Common myeloid progenitor, CD34-positive (primary cell): ENCODE measurements around the gene MFAP5.
"Not testable (repeated sequence)": the region's sequence is repeated elsewhere in the genome, so short reads cannot be mapped to it uniquely, and the experiment has no call there.

ENCODE experiments used
- CTCF ChIA-PET: fragments of 350-600 bp; sonication (Branson Sonifier 250); formaldehyde crosslinking; loops from one replicate; lab custom pipeline; 2021; ENCODE audit warnings: antibody characterized with exemption; lab: Charles Lee
- POLR2A ChIA-PET: fragments of 350-600 bp; sonication (Branson Sonifier 250); formaldehyde crosslinking; loops from one replicate; lab custom pipeline; 2021; ENCODE audit warnings: antibody characterized with exemption; lab: Charles Lee
- DNase-seq, 3 donors: peaks; one replicate each; pipeline versions ENCODE4 v3.0.0 to v3.0.0-alpha.2; 2013
- H3K27ac ChIP-seq, 2 experiments: 1 replicate in 1 of 2; 2 replicates in 1 of 2; pipeline ENCODE4 v1.7.0; 2013; ENCODE audit warnings: inconsistent platforms in 2 of 2, low read length in 2 of 2, mild to moderate bottlenecking in 2 of 2, low read depth in 1 of 2, moderate library complexity in 1 of 2; ENCODE audit not compliant: severe bottlenecking in 2 of 2, insufficient read depth in 1 of 2, poor library complexity in 1 of 2
- H3K27me3 ChIP-seq, 5 experiments: replicated peaks in 2 of 5; 1 replicate in 3 of 5; 2 replicates in 2 of 5; pipeline versions ENCODE4 v1.6.1 to v1.7.0; 2013; ENCODE audit warnings: low read length in 4 of 5, mild to moderate bottlenecking in 2 of 5, moderate library complexity in 2 of 5, inconsistent platforms in 1 of 5; ENCODE audit not compliant: insufficient read depth in 5 of 5, control insufficient read depth in 4 of 5
- H3K36me3 ChIP-seq, 4 experiments: 1 replicate in 2 of 4; 2 replicates in 2 of 4; pipeline versions ENCODE4 v1.6.1 to v1.7.0; 2013; ENCODE audit warnings: low read length in 3 of 4, control low read depth in 1 of 4, mild to moderate bottlenecking in 1 of 4; ENCODE audit not compliant: control insufficient read depth in 4 of 4, insufficient read depth in 4 of 4
- H3K4me1 ChIP-seq, 4 experiments: 1 replicate in 3 of 4; 2 replicates in 1 of 4; pipeline versions ENCODE4 v1.6.1 to v1.7.1; 2013; ENCODE audit warnings: low read length in 3 of 4, mild to moderate bottlenecking in 3 of 4, control low read depth in 1 of 4, inconsistent platforms in 1 of 4, moderate library complexity in 1 of 4; ENCODE audit not compliant: control insufficient read depth in 4 of 4, insufficient read depth in 4 of 4; ENCODE audit errors: control extremely low read depth in 1 of 4
- H3K4me3 ChIP-seq, 7 experiments: 1 replicate in 4 of 7; 2 replicates in 3 of 7; pipeline versions ENCODE4 v1.5.1 to v1.7.0; 2013; ENCODE audit warnings: mild to moderate bottlenecking in 7 of 7, low read length in 6 of 7, moderate library complexity in 6 of 7, inconsistent platforms in 2 of 7, low read depth in 2 of 7, control low read depth in 1 of 7; ENCODE audit not compliant: insufficient read depth in 4 of 7, control insufficient read depth in 1 of 7; ENCODE audit errors: extremely low read depth in 1 of 7
- H3K9me3 ChIP-seq, 5 experiments: 1 replicate in 4 of 5; 2 replicates in 1 of 5; pipeline versions ENCODE4 v1.6.1 to v1.7.1; 2013; ENCODE audit warnings: low read length in 4 of 5, mild to moderate bottlenecking in 2 of 5, inconsistent platforms in 1 of 5, low read depth in 1 of 5, moderate library complexity in 1 of 5; ENCODE audit not compliant: control insufficient read depth in 4 of 5, insufficient read depth in 2 of 5; ENCODE audit errors: control extremely low read depth in 1 of 5
- WGBS: methylation state at CpG from one replicate; pipeline ENCODE4 v1.1.5; 2013; ENCODE audit not compliant: insufficient coverage; 5-methylcytosine and 5-hydroxymethylcytosine counted together

Gene MFAP5

GRCh38 chr12:8636007-8636346 lies 26.6 kb downstream of the MFAP5 start:
- H3K27ac ChIP-seq, POLR2A ChIA-PET, H3K4me3 ChIP-seq, DNase-seq, H3K9me3 ChIP-seq, H3K36me3 ChIP-seq, H3K4me1 ChIP-seq, CTCF ChIA-PET, H3K27me3 ChIP-seq: not testable (repeated sequence)
- WGBS: no CpG with 5 or more reads among the region's 8 CpGs

GRCh38 chr12:8635342-8636006 lies 27.2 kb downstream of the MFAP5 start:
- POLR2A ChIA-PET, H3K4me3 ChIP-seq, CTCF ChIA-PET, DNase-seq, H3K27ac ChIP-seq, H3K9me3 ChIP-seq, H3K36me3 ChIP-seq, H3K27me3 ChIP-seq, H3K4me1 ChIP-seq: not testable (repeated sequence)
- 100% methylated on average over 1 of the region's 9 CpGs for WGBS

GRCh38 chr12:8630131-8630530 lies 32.5 kb downstream of the MFAP5 start:
- H3K36me3 ChIP-seq: no peaks in the 10 kb centered on the region
- no peaks in the 10 kb centered on the region for H3K27me3 ChIP-seq
- ChIA-PET POLR2A (no interaction called here), CTCF (interaction anchor here (3.1 kb wide), 1 partner anchor 15 kb away, joined by 7 read pairs; no protein-coding TSS in a partner anchor)
- H3K9me3 ChIP-seq: no peaks in the 10 kb centered on the region
- no peak overlapping the region for H3K27ac ChIP-seq
- 100% methylated on average over 1 of the region's 4 CpGs for WGBS
- no peaks in the 10 kb centered on the region for H3K4me1 ChIP-seq
- DNase-seq: no peak
- H3K4me3 ChIP-seq: no peak overlapping the region

- CTCF ChIA-PET: interaction anchor here (3.1 kb wide), 1 partner anchor 15 kb away, joined by 7 read pairs; no protein-coding TSS in a partner anchor
These were observed 33.1 kb downstream of the MFAP5 start for GRCh38 chr12:8629486-8630033.

DNA sequence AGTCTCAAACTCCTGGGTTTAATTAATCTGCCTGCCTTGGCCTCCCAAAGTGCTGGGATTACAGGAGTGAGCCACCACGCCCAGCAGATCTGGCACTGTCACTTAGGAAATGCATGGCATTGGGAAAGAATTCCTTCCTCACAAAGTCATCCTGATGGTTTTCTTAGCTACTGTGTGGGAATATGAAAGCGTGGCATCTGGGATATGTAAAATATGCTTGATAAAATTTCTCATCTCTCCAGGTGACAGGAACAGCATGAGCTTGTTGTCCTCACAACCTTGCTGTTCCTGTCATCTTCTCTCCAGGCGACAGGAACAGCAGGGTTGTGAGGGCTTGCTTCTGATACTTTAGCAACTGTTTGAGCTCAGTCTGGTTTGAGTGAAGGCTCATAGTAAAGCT lies 33.9 kb downstream of the MFAP5 start:
- H3K9me3 ChIP-seq: no peaks in the 10 kb centered on the region
- ChIA-PET CTCF (interaction anchor here (1.6 to 3.1 kb wide), 2 partner anchors 16 to 85 kb away, joined by 4 to 7 read pairs; no protein-coding TSS in a partner anchor), POLR2A (no interaction called here)
- H3K4me3 ChIP-seq: no peak overlapping the region
- H3K4me1 ChIP-seq: no peaks in the 10 kb centered on the region
- no peak for DNase-seq
- 100% methylated on average over 1 of the region's 3 CpGs for WGBS
- no peak overlapping the region for H3K27ac ChIP-seq
- no peaks in the 10 kb centered on the region for H3K27me3 ChIP-seq
- H3K36me3 ChIP-seq: no peaks in the 10 kb centered on the region

More at GRCh38 chr12:8629486-8630033, 33.1 kb downstream of the MFAP5 start:
- Histone ChIP-seq H3K9me3 (no peaks in the 10 kb centered on the region), H3K27me3 (no peaks in the 10 kb centered on the region), H3K36me3 (no peaks in the 10 kb centered on the region), H3K4me3 (no peak overlapping the region), H3K4me1 (no peaks in the 10 kb centered on the region), H3K27ac (no peak overlapping the region)
- POLR2A ChIA-PET: no interaction called here
- WGBS: 56% methylated on average over 2 of the region's 3 CpGs
- peak in 1 of 3 donors; percentile 4 for DNase-seq

- 100% methylated on average over 3 of the region's 26 CpGs for WGBS
These were observed 37.9 kb downstream of the MFAP5 start for GRCh38 chr12:8624750-8625149.

DNA sequence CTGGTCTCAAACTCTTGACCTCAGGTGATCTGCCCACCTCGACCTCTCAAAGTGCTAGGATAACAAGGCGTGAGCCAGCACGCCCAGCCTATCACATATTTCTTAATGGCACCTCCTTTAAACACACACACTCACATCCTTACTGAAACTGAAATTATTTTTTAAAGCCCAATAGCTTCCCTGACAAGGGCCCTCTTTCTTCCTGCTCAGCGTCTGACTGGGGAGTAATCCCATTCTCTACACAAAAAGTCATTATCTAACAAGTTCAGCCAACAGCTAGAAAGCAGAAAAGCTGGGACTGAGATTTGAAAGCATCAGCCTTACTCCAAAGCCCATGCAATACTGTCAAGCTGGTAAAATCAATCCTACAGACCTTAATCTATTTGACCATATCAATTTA lies 40.0 kb downstream of the MFAP5 start:
- H3K36me3 ChIP-seq: no peaks in the 10 kb centered on the region
- H3K9me3 ChIP-seq: no peaks in the 10 kb centered on the region
- ChIA-PET POLR2A (no interaction called here), CTCF (interaction anchor here (1.6 kb wide), 1 partner anchor 9 kb away, joined by 3 read pairs; no protein-coding TSS in a partner anchor)
- no peaks in the 10 kb centered on the region for H3K27me3 ChIP-seq
- H3K4me1 ChIP-seq: peaks cover 0 to 10% (median 5%) of the 10 kb centered on the region in 4 experiments
- DNase-seq: no peak
- WGBS: 87% methylated on average over 4 of the region's 4 CpGs
- H3K27ac ChIP-seq: no peak overlapping the region
- H3K4me3 ChIP-seq: no peak overlapping the region

More at GRCh38 chr12:8624750-8625149, 37.9 kb downstream of the MFAP5 start:
- H3K4me1 ChIP-seq, H3K27me3 ChIP-seq, H3K36me3 ChIP-seq, POLR2A ChIA-PET, H3K27ac ChIP-seq, H3K9me3 ChIP-seq, DNase-seq, H3K4me3 ChIP-seq, CTCF ChIA-PET: not testable (repeated sequence)
